ENCODE data around the gene HSPH1. TPM values are rescaled to one million over a fixed set of nuclear protein-coding genes. Genes with fewer than 3 reads are reported as not detected.
"Not testable (repeated sequence)": the region's sequence is repeated elsewhere in the genome, so short reads cannot be mapped to it uniquely, and the experiment has no call there.

HSPH1 gene
- total RNA-seq, 1 donor from 2014 or later: 176 TPM

- TF ChIP-seq, protein P1, sequence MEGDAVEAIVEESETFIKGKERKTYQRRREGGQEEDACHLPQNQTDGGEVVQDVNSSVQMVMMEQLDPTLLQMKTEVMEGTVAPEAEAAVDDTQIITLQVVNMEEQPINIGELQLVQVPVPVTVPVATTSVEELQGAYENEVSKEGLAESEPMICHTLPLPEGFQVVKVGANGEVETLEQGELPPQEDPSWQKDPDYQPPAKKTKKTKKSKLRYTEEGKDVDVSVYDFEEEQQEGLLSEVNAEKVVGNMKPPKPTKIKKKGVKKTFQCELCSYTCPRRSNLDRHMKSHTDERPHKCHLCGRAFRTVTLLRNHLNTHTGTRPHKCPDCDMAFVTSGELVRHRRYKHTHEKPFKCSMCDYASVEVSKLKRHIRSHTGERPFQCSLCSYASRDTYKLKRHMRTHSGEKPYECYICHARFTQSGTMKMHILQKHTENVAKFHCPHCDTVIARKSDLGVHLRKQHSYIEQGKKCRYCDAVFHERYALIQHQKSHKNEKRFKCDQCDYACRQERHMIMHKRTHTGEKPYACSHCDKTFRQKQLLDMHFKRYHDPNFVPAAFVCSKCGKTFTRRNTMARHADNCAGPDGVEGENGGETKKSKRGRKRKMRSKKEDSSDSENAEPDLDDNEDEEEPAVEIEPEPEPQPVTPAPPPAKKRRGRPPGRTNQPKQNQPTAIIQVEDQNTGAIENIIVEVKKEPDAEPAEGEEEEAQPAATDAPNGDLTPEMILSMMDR (conservative IDR thresholded peaks at IDR 0.05): no peak
- no peak overlapping the region for H3K4me3 Mint-ChIP-seq
- DNase-seq (ENCODE audit: extremely low spot score, unreplicated experiment): no peak
- peaks cover 71% of the 10 kb centered on the region for H3K27me3 Mint-ChIP-seq
- H3K27ac Mint-ChIP-seq: no peak overlapping the region
- H3K36me3 Mint-ChIP-seq: no peaks in the 10 kb centered on the region
- no peaks in the 10 kb centered on the region for H3K4me1 Mint-ChIP-seq (ENCODE audit: unreplicated experiment)
- no peaks in the 10 kb centered on the region for H3K9me3 Mint-ChIP-seq
Observed at GRCh38 chr13:31105020-31105795, 56.5 kb downstream of the HSPH1 start.

DNA sequence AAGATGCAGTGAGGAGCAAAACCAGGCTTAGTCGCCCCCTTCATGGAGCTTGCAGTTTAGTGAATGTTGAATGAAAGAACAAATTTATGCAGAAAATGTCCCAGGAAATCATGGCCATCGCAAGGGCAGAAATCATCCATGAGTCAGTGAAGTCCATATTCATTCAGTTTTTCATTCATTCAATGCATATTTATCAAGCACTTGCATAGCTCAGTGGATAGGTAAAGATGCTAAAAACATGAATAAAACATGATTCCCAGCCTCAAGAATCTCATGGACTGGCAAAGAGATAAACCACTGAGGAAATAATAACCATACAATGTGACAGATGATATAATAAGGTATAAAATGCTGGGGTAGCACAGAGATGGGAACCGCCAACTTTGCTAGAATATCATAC lies 58.8 kb downstream of the HSPH1 start:
- peaks cover 77% of the 10 kb centered on the region for H3K27me3 Mint-ChIP-seq

GRCh38 chr13:31101472-31102170 lies 60.1 kb downstream of the HSPH1 start:
- DNase-seq (ENCODE audit: extremely low spot score, unreplicated experiment): no peak
- no peaks in the 10 kb centered on the region for H3K9me3 Mint-ChIP-seq
- H3K4me1 Mint-ChIP-seq (ENCODE audit: unreplicated experiment): no peaks in the 10 kb centered on the region
- H3K36me3 Mint-ChIP-seq: no peaks in the 10 kb centered on the region
- TF ChIP-seq, protein P1 (conservative IDR thresholded peaks at IDR 0.05): no peak
- H3K27ac Mint-ChIP-seq: no peak overlapping the region
- H3K4me3 Mint-ChIP-seq: no peak overlapping the region
- peaks cover 81% of the 10 kb centered on the region for H3K27me3 Mint-ChIP-seq

More for the DNA sequence above, 58.8 kb downstream of the HSPH1 start:
- Mint-ChIP-seq H3K36me3 (no peaks in the 10 kb centered on the region), H3K4me1 (ENCODE audit: unreplicated experiment) (no peaks in the 10 kb centered on the region), H3K27ac (no peak overlapping the region), H3K9me3 (no peaks in the 10 kb centered on the region), H3K4me3 (no peak overlapping the region)
- no peak for DNase-seq (ENCODE audit: extremely low spot score, unreplicated experiment)
- TF ChIP-seq, protein P1 (conservative IDR thresholded peaks at IDR 0.05): no peak

DNA sequence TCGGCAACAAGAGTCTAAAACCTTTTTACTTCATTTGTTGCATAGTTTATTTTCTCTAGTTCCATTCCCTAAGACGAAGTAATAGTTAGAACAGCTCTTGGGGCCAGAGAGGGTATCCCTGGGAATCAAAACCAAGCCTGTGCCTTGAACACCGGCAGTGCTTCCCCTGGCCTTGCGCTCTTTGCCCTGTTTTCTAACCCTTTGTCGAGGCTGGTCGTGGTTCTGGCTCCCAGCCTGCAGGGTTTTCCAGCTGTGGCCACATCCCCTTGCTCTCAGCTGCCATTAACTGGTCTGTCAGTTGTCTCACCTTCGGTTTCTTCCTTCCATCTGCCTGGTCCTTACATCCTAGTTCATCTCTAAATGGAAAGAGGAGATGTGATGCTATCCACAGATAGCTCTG lies 61.0 kb downstream of the HSPH1 start:
- H3K27ac Mint-ChIP-seq: no peak overlapping the region
- H3K9me3 Mint-ChIP-seq: no peaks in the 10 kb centered on the region
- no peak overlapping the region for H3K4me3 Mint-ChIP-seq
- TF ChIP-seq, protein P1 (conservative IDR thresholded peaks at IDR 0.05): no peak
- peaks cover 77% of the 10 kb centered on the region for H3K27me3 Mint-ChIP-seq
- no peaks in the 10 kb centered on the region for H3K36me3 Mint-ChIP-seq
- DNase-seq (ENCODE audit: extremely low spot score, unreplicated experiment): no peak
- H3K4me1 Mint-ChIP-seq (ENCODE audit: unreplicated experiment): no peaks in the 10 kb centered on the region

- H3K9me3 Mint-ChIP-seq; H3K27ac Mint-ChIP-seq; H3K36me3 Mint-ChIP-seq; H3K4me3 Mint-ChIP-seq; DNase-seq (ENCODE audit: extremely low spot score, unreplicated experiment): not testable (repeated sequence)
- Mint-ChIP-seq H3K4me1 (ENCODE audit: unreplicated experiment) (peaks cover 13% of the 10 kb centered on the region), H3K27me3 (peaks cover 66% of the 10 kb centered on the region)
Observed at GRCh38 chr13:31097911-31098434, 63.7 kb downstream of the HSPH1 start.
